ENCODE measurements around the gene P2RX4.
"Not testable (repeated sequence)": the region's sequence is repeated elsewhere in the genome, so short reads cannot be mapped to it uniquely, and the experiment has no call there.

P2RX4 gene

DNA sequence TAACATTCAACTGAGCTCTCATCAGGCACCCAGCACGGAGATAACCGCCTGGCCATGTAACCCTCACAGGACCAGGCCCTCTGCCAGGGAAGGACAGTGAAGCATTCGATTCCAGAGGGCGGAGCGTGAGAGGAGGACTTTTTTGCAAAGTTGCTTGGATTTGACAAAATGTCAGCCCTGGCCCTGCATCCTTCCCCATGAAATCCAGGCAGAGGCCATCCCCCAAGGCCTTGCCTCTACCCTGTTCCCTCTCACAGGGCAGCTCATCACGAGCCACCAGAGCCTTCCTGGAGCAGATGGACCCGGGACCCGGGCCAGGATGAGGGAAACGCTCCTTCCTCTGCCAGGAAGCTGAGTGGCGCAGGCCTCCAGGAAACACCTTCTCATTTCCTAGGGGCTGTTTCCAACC is 69.6 kb downstream of the P2RX4 start:
- no peak for DNase-seq

DNA sequence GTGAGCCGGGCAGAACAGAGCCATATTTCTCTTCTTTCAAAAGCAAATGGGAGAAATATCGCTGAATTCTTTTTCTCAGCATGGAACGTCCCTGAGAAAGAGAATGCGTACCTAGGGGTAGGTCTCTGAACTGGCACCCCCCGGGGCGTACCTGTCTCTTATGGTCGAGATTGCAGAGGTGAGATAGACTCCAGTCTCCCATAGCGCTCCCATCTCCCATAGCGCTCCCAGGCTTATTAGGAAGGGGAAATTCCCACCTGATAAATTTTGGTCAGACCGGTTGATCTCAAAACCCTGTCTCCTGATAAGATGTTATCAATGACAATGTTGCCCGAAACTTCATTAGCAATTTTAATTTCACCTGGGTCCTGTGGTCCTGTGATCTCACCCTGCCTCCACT is 70.6 kb downstream of the P2RX4 start:
- not testable (repeated sequence) for DNase-seq

DNA sequence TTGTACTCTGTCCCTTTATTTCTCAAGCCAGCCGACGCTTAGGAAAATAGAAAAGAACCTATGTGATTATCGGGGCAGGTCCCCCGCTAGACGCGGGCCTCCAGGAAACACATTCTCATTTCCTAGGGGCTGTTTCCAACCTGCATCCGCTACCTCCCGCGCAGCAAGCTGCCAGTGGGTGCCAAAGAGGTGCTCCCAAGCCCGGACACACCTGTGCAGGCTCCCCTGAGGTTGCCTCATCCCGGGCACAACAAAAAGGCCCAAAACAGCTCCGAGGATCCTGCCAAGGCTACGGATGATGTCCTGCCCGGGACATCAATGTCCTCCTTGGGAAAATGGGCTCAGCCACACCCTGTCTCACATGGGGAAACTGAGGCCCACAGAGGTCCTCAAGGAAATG is 71.2 kb downstream of the P2RX4 start:
- not testable (repeated sequence) for DNase-seq

DNA sequence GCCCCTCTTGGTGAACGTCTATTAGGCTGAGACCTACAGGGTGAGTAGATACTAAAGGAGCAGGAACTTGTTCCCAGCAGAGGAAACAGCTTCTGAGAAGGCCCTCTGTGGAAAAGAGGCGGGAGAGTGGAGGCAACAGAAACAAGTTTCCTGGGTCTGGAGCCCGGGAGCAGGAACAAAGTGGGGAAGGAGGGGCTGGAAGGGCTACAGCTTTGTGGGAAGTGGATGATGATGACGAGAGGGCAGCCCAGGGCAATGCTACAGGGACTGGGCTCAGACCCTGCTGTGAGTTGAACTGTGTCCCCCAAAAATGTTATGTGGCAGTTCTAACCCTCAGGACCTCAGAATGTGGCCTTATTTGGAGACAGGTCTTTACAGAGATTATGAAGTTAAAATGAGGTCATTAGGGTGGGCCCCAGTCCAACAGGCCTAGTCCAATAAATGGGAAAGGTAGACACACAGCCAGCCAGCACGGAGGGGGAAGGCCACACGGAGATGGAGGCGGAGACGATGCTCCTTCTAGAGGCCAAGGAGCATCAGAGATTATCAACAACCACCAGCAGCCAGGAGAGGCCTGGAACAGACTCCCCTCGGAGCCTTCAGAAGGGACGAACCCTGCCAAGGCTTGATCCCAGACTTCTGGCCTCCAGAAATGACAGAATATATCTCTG is 72.3 kb downstream of the P2RX4 start:
- no peak for DNase-seq

DNA sequence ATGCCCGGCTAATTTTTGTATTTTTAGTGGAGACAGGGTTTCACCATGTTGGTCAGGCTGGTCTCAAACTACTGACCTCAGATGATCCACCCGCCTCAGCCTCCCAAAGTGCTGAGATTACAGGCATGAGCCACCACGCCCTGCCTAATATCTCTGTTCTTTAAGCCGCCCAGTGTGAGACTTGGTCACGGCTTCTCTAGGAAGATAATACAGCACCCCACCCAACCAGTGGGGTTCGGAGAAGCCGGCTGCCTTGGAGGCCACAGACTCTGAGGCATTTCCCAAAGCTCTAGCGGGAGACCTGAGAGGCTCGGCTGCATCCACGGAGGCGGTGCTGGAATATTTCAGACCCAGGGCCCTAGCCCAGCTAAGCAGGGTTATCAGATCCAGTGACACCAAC is 73.0 kb downstream of the P2RX4 start:
- DNase-seq = not testable (repeated sequence)

DNA sequence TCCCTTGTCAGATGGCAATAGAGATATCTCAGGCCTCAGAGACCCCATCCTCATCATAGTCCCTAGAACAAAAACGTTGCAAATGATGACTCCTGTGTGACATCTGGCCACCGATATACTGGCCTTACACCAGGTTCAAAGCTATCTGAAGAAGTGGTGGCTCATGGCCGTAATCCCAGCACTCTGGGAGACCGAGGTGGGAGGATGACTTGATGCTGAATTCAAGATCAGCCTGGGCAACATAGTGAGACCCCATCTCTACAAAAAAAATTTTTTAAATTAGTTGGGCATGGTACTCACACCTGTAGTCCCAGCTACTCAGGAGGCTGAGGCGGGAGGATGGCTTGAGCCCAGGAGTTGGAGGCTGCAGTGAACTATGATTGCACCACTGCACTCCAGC is 73.5 kb downstream of the P2RX4 start:
- DNase-seq = no peak
